B cell (primary cell): ENCODE measurements around the gene ADSS1. TPM values are rescaled to one million over a fixed set of nuclear protein-coding genes. Genes with fewer than 3 reads are reported as not detected.

ENCODE experiments used
- ATAC-seq: fragments of 200-7000 bp; cut with Tn5 transposase; one replicate; pipeline ENCODE4 v1.10.0; 2021; ENCODE audit warnings: low read depth, mild to moderate bottlenecking, moderate number of reproducible peaks, moderate library complexity
- CTCF ChIA-PET: fragments of 350-600 bp; sonication (Branson Sonifier 250); formaldehyde crosslinking; loops from one replicate; lab custom pipeline; 2021; ENCODE audit warnings: antibody characterized with exemption, inconsistent platforms; lab: Charles Lee
- POLR2A ChIA-PET: fragments of 350-600 bp; sonication (Branson Sonifier 250); formaldehyde crosslinking; loops from one replicate; lab custom pipeline; 2021; ENCODE audit warnings: antibody characterized with exemption; lab: Charles Lee
- DNase-seq: peaks from one replicate; pipeline ENCODE4 v3.0.0; 2013
- H2AFZ ChIP-seq: 2 replicates; pipeline ENCODE4 v1.6.1; 2012; ENCODE audit warnings: mild to moderate bottlenecking, low read depth, low read length; ENCODE audit not compliant: insufficient read depth, poor library complexity, severe bottlenecking
- H3K27ac ChIP-seq, 2 donors: 1 replicate in 1 of 2; 2 replicates in 1 of 2; pipeline ENCODE4 v1.5.1; 2012 to 2013; ENCODE audit warnings: low read length in 2 of 2, mild to moderate bottlenecking in 2 of 2, moderate library complexity in 1 of 2
- H3K27me3 ChIP-seq, 4 experiments: fragments of 200-600 bp in 1 of 4; sonication (generic) in 1 of 4; replicated peaks in 1 of 4; 1 replicate in 2 of 4; 2 replicates in 2 of 4; pipeline versions ENCODE4 v1.6.1 to v1.7.0; 2013 to 2016; ENCODE audit warnings: low read length in 3 of 4, mild to moderate bottlenecking in 2 of 4, mixed read lengths in 1 of 4, moderate library complexity in 1 of 4; ENCODE audit not compliant: insufficient read depth in 4 of 4, control insufficient read depth in 3 of 4; ENCODE audit errors: control extremely low read depth in 1 of 4
- H3K36me3 ChIP-seq, 2 experiments: replicated peaks in 1 of 2; 1 replicate in 1 of 2; 2 replicates in 1 of 2; pipeline versions ENCODE4 v1.6.1 to v1.7.1; 2013; ENCODE audit warnings: low read length in 1 of 2; ENCODE audit not compliant: insufficient read depth in 2 of 2, control insufficient read depth in 1 of 2; ENCODE audit errors: control extremely low read depth in 1 of 2, extremely low read depth in 1 of 2
- H3K4me1 ChIP-seq, 2 donors: fragments of 200-600 bp in 1 of 2; sonication (generic) in 1 of 2; 1 replicate in 1 of 2; 2 replicates in 1 of 2; pipeline versions ENCODE4 v1.5.1 to v1.6.1; 2013 to 2017; ENCODE audit warnings: low read length in 2 of 2; ENCODE audit not compliant: control insufficient read depth in 2 of 2, insufficient read depth in 2 of 2
- H3K4me2 ChIP-seq: replicated peaks from 2 replicates; pipeline ENCODE3; 2012; ENCODE audit warnings: mild to moderate bottlenecking, low read depth, low read length; ENCODE audit not compliant: poor library complexity, severe bottlenecking
- H3K4me3 ChIP-seq, 5 experiments: fragments of 200-600 bp in 1 of 5; sonication (generic) in 1 of 5; 1 replicate in 3 of 5; 2 replicates in 2 of 5; pipeline versions ENCODE4 v1.5.1 to v1.7.0; 2011 to 2016; ENCODE audit warnings: low read length in 4 of 5, mild to moderate bottlenecking in 4 of 5, low read depth in 2 of 5, control low read depth in 1 of 5, moderate library complexity in 1 of 5; ENCODE audit not compliant: insufficient read depth in 1 of 5; ENCODE audit errors: control extremely low read depth in 1 of 5, extremely low read depth in 1 of 5
- H3K79me2 ChIP-seq: fragments of 200-600 bp; sonication (generic); one replicate; pipeline ENCODE4 v1.6.0; 2016; ENCODE audit warnings: low read length; ENCODE audit not compliant: control insufficient read depth, insufficient read depth
- H3K9ac ChIP-seq: fragments of 200-600 bp; sonication (generic); 2 replicates; pipeline ENCODE4 v1.6.1; 2017; ENCODE audit warnings: mild to moderate bottlenecking, low read length, moderate library complexity
- H3K9me3 ChIP-seq, 3 donors: one replicate each; pipeline versions ENCODE4 v1.6.1 to v1.7.1; 2013; ENCODE audit warnings: low read length in 2 of 3; ENCODE audit not compliant: control insufficient read depth in 2 of 3, insufficient read depth in 1 of 3; ENCODE audit errors: control extremely low read depth in 1 of 3
- H4K20me1 ChIP-seq: 2 replicates; pipeline ENCODE4 v1.6.0; 2012; ENCODE audit warnings: mild to moderate bottlenecking, low read length; ENCODE audit not compliant: insufficient read depth, control insufficient read depth, poor library complexity, severe bottlenecking
- H3K27ac Mint-ChIP-seq: one replicate; pipeline ENCODE4 v1.8.0; 2021; ENCODE audit warnings: mixed read lengths
- H3K27me3 Mint-ChIP-seq: one replicate; pipeline ENCODE4 v1.8.0; 2021; ENCODE audit warnings: mixed read lengths
- H3K4me1 Mint-ChIP-seq: one replicate; pipeline ENCODE4 v1.8.0; 2021; ENCODE audit warnings: mixed read lengths
- H3K4me3 Mint-ChIP-seq: one replicate; pipeline ENCODE4 v1.8.0; 2021; ENCODE audit warnings: mixed read lengths
- H3K9me3 Mint-ChIP-seq: one replicate; pipeline ENCODE4 v1.8.0; 2022; ENCODE audit warnings: mixed read lengths; ENCODE audit not compliant: insufficient read depth
- EZH2 ChIP-seq: IDR thresholded peaks from 2 replicates; pipeline ENCODE4 v1.6.1; 2012; ENCODE audit warnings: borderline replicate concordance, low read depth, mild to moderate bottlenecking, moderate library complexity, low read length; ENCODE audit not compliant: insufficient read depth, poor library complexity, severe bottlenecking
- WGBS: methylation state at CpG from one replicate; pipeline ENCODE4 v1.1.5; 2013; ENCODE audit warnings: missing lambda C conversion rate; ENCODE audit not compliant: insufficient coverage; 5-methylcytosine and 5-hydroxymethylcytosine counted together
- intact Hi-C: fragments of 100-400 bp; cut with micrococcal nuclease; formaldehyde crosslinking; loops from one replicate; pipeline ENCODE4 v1.10.0; 2022
- polyA plus RNA-seq: library from polyadenylated mRNA; depleted of rRNA; stranded (reverse); fragments of >200 nt; gene quantifications from 2 replicates; pipeline ENCODE4 v1.2.3, GENCODE V29; 2012
- total RNA-seq, 2 donors: library from RNA; stranded (reverse); fragments of 120-200 nt in 1 of 2; gene quantifications; 1 replicate in 1 of 2; 2 replicates in 1 of 2; pipeline versions ENCODE4 v1.2.3 to v1.2.4, GENCODE V29; 2013 to 2022
- TF ChIP-seq, protein P1 (sequence below): fragments of 200-600 bp; IDR thresholded peaks from one replicate; pipeline ENCODE4 v1.8.0; 2022; ENCODE audit warnings: antibody characterized with exemption, mild to moderate bottlenecking

Gene ADSS1
- total and polyA plus RNA-seq, 2 donors (not counting 1 experiment from before 2014, with no cell fraction given), result 0.33 to 1.7 TPM

GRCh38 chr14:104681689-104682074, 42.3 kb upstream of the ADSS1 start:
- Histone ChIP-seq H3K27me3 (no peaks in the 10 kb centered on the region), H3K36me3 (no peaks in the 10 kb centered on the region), H3K4me1 (peaks cover 49 to 71% of the 10 kb centered on the region in 2 donors), H3K9me3 (peaks cover 0 to 3% (median 0%) of the 10 kb centered on the region in 3 donors), H3K9ac (no peak overlapping the region), H2AFZ (no peak overlapping the region), H4K20me1 (no peaks in the 10 kb centered on the region), H3K4me2 (peak overlapping the region; percentile 51), H3K4me3 (no peak overlapping the region), H3K27ac (peak overlapping the region in 1 of 2 donors; percentile 7), H3K79me2 (no peaks in the 10 kb centered on the region)
- intact Hi-C loops, result loop anchor here (1.0 kb wide), 3 partner anchors 21 to 31 kb away; no protein-coding TSS in a partner anchor
- ATAC-seq (no peak), DNase-seq (no peak)
- Mint-ChIP-seq H3K9me3 (no peaks in the 10 kb centered on the region), H3K27me3 (no peaks in the 10 kb centered on the region), H3K4me1 (peaks cover 69% of the 10 kb centered on the region), H3K27ac (peak overlapping the region; percentile 37), H3K4me3 (no peak overlapping the region)
- ChIA-PET POLR2A (interaction anchor here (0.9 to 1.9 kb wide), 5 partner anchors 16 to 31 kb away, joined by 5 to 9 read pairs (median 5); no protein-coding TSS in a partner anchor), CTCF (interaction anchor here (0.9 to 6.8 kb wide), 15 partner anchors 8 to 604 kb away, joined by 3 to 64 read pairs (median 5); partner anchors contain the start of gene INF2)
- no peak for TF ChIP-seq EZH2
- 73% methylated on average over 11 of the region's 11 CpGs for WGBS

DNA sequence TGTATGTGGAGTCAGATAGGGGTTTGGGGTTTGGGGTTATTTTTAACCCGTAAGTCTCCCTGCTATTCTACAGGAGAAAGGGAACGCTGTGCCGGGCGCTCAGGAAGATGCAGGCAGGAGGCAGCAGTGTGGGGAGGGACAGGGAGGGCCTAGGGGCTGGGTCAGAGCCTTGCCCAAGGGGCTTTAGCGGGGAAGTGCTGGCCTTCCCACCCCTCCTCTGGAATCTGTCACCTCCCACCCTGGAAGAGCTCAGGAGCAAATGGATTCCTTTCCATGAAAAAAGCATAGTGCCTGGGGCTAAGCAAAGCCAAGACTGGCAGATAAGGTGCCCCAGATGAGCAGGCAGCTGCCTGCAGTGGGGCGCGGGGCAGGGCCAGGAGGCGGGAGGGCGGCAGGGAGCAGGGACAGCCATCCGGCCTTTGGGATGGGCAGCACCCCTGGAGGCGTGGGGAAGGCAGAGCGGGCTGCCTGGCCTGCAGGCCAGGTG, 41.9 kb upstream of the ADSS1 start:
- POLR2A ChIA-PET, result no interaction called here
- no peak overlapping the region for H3K9ac ChIP-seq
- H3K27ac Mint-ChIP-seq, result peak overlapping the region; percentile 37

More for the DNA sequence above, 41.9 kb upstream of the ADSS1 start:
- Histone ChIP-seq H3K27ac (no peak overlapping the region), H2AFZ (no peak overlapping the region), H3K36me3 (no peaks in the 10 kb centered on the region), H3K27me3 (no peaks in the 10 kb centered on the region), H3K4me3 (no peak overlapping the region), H3K4me2 (no peak overlapping the region), H3K4me1 (peaks cover 49 to 71% of the 10 kb centered on the region in 2 donors), H3K9me3 (peaks cover 0 to 3% (median 0%) of the 10 kb centered on the region in 3 donors), H4K20me1 (no peaks in the 10 kb centered on the region), H3K79me2 (no peaks in the 10 kb centered on the region)
- CTCF ChIA-PET, result interaction anchor here (1.0 to 6.8 kb wide), 7 partner anchors 11 to 42 kb away, joined by 3 to 64 read pairs (median 5); no protein-coding TSS in a partner anchor
- H3K4me1 Mint-ChIP-seq, result peaks cover 68% of the 10 kb centered on the region
- DNase-seq (no peak), ATAC-seq (no peak)
- TF ChIP-seq EZH2, result no peak
- TF ChIP-seq, protein P1, sequence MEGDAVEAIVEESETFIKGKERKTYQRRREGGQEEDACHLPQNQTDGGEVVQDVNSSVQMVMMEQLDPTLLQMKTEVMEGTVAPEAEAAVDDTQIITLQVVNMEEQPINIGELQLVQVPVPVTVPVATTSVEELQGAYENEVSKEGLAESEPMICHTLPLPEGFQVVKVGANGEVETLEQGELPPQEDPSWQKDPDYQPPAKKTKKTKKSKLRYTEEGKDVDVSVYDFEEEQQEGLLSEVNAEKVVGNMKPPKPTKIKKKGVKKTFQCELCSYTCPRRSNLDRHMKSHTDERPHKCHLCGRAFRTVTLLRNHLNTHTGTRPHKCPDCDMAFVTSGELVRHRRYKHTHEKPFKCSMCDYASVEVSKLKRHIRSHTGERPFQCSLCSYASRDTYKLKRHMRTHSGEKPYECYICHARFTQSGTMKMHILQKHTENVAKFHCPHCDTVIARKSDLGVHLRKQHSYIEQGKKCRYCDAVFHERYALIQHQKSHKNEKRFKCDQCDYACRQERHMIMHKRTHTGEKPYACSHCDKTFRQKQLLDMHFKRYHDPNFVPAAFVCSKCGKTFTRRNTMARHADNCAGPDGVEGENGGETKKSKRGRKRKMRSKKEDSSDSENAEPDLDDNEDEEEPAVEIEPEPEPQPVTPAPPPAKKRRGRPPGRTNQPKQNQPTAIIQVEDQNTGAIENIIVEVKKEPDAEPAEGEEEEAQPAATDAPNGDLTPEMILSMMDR, result no peak
- intact Hi-C loops, result no loop called here
- no peak overlapping the region for H3K4me3 Mint-ChIP-seq
- no peaks in the 10 kb centered on the region for H3K27me3 Mint-ChIP-seq
- 100% methylated on average over 9 of the region's 12 CpGs for WGBS
- H3K9me3 Mint-ChIP-seq, result no peaks in the 10 kb centered on the region
